SH-SY5Y (cell line): Measurements from ENCODE around the gene SHISA9.

ENCODE experiments used
- GATA2 ChIP-seq: IDR thresholded peaks from 2 replicates; pipeline ENCODE4 v1.6.1; 2011; ENCODE audit warnings: mild to moderate bottlenecking, low read depth, low read length
- GATA3 ChIP-seq: IDR thresholded peaks from 2 replicates; pipeline ENCODE4 v1.6.1; 2011; ENCODE audit warnings: low read depth, mild to moderate bottlenecking, low read length, moderate library complexity

GRCh38 chr16:12901204-12901596 is 198 bp upstream of the SHISA9 start:
- no peak for TF ChIP-seq GATA3
- no peak for TF ChIP-seq GATA2
